ENCODE results near the gene FBXO46.
A peak's percentile ranks its signal among the peaks of the same experiment; 100 is the strongest.
"Not testable (repeated sequence)": the region's sequence is repeated elsewhere in the genome, so short reads cannot be mapped to it uniquely, and the experiment has no call there.

The FBXO46 gene

GRCh38 chr19:45733160-45733810 lies 2.6 kb upstream of the FBXO46 start, which contains the start of gene MEIOSIN:
MEIOSIN (plus strand) TSS chr19:45733439; CDS start chr19:45735377, 1,938 bp downstream.
- no peak for FAIRE-seq

GRCh38 chr19:45729800-45730290 lies 851 bp downstream of the FBXO46 start:
- DNase-seq (ENCODE audit: insufficient read length, low spot score), result no peak
- no peak for FAIRE-seq

More at GRCh38 chr19:45733160-45733810, 2.6 kb upstream of the FBXO46 start, which contains the start of gene MEIOSIN:
- DNase-seq (ENCODE audit: insufficient read length, low spot score), result no peak

GRCh38 chr19:45728683-45729082 lies 2.0 kb downstream of the FBXO46 start:
- not testable (repeated sequence) for DNase-seq (ENCODE audit: insufficient read length, low spot score); FAIRE-seq

DNA sequence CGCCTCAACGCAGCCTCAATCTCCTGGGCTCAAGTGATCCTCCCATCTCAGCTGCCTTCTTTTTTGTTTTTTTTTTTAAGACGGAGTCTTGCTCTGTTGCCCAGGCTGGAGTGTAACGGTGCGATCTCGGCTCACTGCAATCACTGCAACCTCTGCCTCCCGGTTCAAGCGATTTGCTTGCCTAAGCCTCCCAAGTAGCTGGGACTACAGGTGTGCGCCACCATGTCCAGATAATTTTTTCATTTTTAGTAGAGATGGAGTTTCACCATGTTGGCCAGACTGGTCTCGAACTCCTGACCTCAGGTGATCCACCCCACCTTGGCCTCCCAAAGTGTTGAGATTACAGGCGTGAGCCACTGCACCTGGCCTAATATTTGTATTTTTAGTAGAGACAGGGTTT lies 10.6 kb downstream of the FBXO46 start:
- FAIRE-seq; DNase-seq (ENCODE audit: insufficient read length, low spot score): not testable (repeated sequence)

DNA sequence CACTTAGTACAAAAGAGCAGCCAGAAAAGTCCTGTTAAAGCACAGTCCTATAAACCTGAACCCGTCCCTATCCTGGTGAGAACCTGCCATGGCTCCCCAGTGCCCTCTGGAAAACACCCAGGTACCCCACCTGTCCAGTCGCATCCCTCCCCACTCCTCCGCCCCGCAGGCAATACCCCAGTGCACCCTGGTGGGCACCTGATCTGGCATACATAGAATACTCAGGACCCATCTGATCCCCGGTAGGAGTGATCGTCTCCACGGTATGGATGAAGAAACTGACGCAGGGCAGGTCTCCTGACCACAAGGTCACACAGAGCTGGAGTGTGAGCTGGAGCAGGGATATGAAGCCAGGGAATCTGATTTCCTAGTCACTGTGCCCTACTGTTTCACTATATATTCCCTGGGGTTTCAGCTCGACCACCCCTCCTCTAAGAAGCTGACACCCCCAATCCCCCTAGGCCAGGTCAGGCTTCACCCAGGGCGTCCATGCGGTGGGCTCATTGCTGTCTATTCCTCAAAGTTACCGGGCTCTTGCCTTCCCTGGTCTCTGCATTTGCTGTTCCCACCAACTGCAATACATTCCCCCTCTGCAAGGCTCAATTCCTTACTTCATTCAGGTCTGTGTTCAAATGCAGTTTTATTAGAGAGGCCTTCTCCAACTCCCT lies 12.6 kb downstream of the FBXO46 start:
- DNase-seq (ENCODE audit: insufficient read length, low spot score), result no peak
- no peak for FAIRE-seq

GRCh38 chr19:45717131-45717982 lies 13.3 kb downstream of the FBXO46 start:
- DNase-seq (ENCODE audit: insufficient read length, low spot score) (peak; percentile 97), FAIRE-seq (peak; percentile 98)

- no peak for DNase-seq (ENCODE audit: insufficient read length, low spot score)
These were observed 14.2 kb downstream of the FBXO46 start for GRCh38 chr19:45716359-45717130.

GRCh38 chr19:45715139-45715538 lies 15.6 kb downstream of the FBXO46 start:
- FAIRE-seq (no peak), DNase-seq (ENCODE audit: insufficient read length, low spot score) (no peak)

More at GRCh38 chr19:45716359-45717130, 14.2 kb downstream of the FBXO46 start:
- no peak for FAIRE-seq

DNA sequence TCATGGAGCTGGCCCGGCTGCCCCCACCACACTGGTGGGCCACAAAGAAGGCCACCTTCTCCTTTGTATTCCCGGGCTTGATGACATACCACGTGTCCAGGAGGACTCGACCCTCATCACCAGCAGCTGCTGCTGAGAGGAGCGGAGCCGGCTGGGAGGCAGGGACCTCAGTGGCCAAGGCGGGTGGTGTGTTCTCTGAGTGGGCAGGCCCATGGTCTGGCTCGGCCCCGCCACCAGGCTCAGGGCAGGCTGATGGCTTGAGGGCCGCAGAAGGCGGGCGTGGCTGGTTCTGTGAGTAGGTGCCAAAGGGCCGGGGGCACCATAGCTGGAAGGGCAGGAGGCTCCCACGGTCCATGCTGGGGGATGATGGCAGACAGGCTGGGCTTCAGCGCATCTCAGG lies 17.6 kb downstream of the FBXO46 start:
- no peak for DNase-seq (ENCODE audit: insufficient read length, low spot score)
- FAIRE-seq, result no peak

- DNase-seq (ENCODE audit: insufficient read length, low spot score) (no peak), FAIRE-seq (no peak)
These were observed 18.0 kb downstream of the FBXO46 start for GRCh38 chr19:45712699-45713067.

GRCh38 chr19:45711851-45712698 lies 18.6 kb downstream of the FBXO46 start:
- no peak for FAIRE-seq
- no peak for DNase-seq (ENCODE audit: insufficient read length, low spot score)

DNA sequence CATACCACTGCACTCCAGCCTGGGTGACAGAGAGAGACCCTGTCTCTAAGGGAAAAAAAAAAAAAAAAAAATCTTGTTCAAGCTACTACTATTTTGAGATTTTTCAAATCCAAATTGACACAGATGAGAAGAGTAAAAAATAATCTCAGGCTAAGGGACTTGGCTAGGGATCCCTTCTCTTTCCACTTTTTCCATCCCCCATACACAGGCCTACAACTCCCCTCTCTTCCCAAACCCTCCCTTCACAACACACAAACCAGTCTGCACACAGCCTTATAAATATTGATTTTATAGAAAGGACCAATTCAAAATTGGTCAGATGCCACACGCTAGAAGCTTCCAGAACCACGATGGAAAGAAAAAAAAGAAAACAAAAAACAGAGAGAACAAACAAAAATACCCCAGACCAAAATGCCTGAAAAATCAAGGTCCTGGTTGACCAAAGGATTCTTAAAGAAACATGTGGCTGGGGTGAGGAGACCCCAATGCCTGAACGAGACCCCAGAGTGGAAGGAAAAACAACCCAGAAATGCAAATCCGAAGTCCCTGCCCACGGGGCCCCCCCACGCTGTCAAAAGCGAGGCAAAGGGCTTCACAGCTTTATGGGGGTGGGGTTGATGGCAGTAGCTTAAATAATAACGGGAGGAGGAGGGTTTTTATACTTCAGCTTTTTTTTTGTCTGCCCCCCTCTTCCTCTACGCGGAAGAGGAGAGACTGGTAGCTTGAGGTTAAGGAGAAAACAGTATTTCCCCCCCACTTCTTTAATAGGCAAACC lies 20.2 kb downstream of the FBXO46 start:
- DNase-seq (ENCODE audit: insufficient read length, low spot score) (no peak), FAIRE-seq (no peak)

- DNase-seq (ENCODE audit: insufficient read length, low spot score) (no peak), FAIRE-seq (no peak)
These were observed 24.8 kb downstream of the FBXO46 start for GRCh38 chr19:45705710-45706415.

DNA sequence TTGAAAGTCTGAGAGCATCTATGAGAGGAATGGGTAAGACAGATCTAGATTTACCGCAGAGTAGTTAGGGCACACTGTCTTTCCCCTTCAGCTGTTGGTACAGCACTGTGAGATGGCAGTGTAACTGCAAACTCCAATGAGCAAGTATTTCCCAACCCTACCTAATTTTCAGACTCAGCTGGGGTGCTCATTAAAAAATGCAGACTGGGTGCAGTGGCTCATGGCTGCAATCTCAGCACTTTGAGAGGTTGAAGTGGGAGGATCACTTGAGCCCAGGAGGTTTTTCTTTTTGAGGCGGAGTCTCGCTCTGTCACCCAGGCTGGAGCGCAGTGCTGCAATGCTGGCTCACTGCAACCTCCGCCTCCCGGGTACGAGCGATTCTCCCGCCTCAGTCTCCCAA lies 25.6 kb downstream of the FBXO46 start:
- DNase-seq (ENCODE audit: insufficient read length, low spot score), result no peak
- no peak for FAIRE-seq

DNA sequence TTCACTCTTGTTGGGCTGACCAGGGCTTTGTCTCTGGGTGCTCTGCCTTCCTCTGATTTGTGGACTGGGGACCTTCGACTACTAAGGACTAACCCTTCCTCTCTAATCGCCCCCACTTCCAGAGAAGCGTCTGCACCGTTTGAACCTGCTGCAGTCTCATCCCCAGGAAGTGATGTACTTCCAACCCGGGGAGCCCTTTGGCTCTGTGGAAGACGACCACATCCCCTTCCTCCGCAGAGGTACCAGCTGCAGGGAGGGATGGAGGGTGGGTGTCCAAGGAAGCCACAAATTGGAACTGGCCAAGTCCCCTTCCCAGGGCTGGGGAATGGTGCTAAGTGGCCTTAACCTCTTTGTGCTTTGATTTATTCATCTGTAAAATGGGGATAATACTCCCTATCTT lies 29.0 kb downstream of the FBXO46 start:
- DNase-seq (ENCODE audit: insufficient read length, low spot score), result no peak
- FAIRE-seq, result no peak

DNA sequence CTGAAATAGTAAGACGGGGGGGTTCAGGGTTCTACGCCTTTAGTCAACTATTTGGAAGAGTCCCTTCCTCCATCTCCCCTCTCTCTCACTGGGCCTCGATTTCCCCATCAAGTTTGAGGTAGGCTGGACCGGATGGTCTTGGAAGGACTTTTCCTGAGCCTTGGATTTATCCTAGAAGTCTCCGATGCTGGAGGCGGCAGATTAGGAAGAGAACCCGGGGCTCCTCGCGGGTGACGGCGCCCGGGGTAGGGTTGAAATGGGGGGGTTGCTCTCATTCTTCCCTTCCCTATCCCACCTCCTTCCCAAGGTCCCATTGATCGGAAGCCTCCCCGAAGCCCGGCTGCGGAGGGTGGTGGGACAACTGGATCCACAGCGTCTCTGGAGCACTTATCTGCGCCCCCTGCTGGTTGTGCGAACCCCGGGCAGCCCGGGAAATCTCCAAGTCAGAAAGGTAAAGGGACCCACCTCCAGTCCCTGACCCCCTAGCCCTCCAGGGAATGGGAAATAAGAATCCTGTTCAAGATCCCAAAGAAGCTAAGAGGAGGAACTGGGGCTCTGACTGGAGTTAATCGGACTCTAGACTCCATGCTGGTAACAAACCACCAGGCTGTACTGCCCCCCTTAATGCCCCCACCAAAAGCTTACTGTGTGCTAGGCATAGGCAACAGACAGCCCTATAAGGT lies 37.4 kb downstream of the FBXO46 start:
- peak; percentile 80 for DNase-seq (ENCODE audit: insufficient read length, low spot score)
- FAIRE-seq, result no peak

Data from HTR-8/SVneo (cell line).